GM18873 (cell line): ENCODE measurements around the gene SRD5A1.

Experiments used
- ATAC-seq: cut with Tn5 transposase; IDR thresholded peaks from one replicate; pipeline ENCODE4 v1.9.1; 2021; ENCODE audit warnings: mild to moderate bottlenecking, moderate library complexity, moderate number of reproducible peaks; ENCODE audit not compliant: unreplicated experiment, low FRiP score

The SRD5A1 gene

DNA sequence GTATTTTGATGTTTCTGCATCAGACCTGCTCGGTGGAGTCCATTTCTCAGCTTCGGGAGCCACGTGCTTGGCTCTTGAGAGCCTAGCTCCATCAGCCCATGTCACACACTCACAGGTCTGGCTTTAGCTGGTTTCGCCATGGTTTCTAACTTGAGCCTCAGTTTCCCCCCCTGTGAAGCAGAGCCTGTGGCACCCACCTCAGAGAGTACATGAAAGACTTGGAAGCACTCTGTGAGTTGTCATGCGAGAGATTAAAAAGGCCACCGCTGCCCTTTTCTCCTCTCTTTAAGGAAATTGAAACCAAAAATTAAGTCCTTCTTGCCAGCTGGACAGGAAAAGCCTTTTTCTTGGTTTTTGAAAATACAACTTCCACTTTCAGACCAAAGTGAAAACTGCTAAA is 88.8 kb downstream of the SRD5A1 start:
- no peak for ATAC-seq

DNA sequence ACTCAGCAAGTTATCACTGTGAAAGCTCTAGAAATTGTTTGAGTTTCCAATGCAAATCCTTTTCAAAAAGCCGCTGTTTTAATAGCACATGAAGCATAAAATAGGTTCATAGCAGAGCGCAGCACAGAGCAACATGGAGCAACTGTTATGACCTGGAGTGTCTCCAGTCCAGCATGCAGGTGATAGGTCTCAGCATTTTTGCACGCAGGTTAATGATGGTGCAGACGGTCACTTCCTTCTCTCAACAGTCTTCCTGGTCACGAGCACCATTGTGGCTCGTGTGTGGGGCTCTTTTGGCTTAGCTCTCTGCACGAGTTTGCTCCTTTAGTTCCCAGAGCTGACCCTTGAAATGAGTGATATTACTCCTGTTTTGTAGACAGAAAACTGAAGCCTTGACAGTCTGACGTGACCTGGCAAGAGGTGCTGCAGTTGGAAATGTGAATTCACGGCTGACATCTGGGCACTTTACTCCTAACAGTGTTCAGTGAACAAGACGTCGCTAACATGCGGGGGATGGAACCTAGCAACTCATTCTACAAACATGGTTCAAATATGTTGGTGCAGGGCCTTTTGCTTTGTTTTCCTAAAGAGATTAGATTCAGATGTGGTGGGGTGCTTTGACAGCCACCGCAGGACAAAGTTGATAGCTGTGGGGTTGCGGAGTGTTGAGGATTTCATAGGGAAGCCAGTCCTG is 90.0 kb downstream of the SRD5A1 start:
- no peak for ATAC-seq

DNA sequence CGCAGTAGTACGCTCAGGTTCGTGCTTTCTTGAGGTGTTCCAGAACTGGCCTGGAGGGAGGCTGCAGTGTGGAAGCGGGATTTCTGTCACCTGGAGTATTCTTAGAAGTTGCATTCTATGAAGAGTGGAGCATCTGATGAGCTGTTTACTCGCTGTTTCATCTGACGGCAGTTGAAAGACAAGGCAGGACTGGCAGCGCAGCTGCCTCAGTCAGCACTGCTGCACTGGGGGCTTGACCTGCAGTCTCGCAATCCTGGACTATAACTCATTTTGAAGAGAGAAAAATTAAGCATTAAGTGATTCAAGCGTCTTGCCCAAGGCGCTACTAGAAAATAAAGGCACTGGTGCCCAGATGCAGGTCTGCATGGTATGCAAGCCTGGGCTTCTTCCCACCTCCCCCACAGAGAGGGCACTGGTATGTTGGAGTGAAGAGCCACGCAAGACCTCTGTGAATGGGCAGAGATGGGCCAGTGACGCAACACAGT is 90.6 kb downstream of the SRD5A1 start:
- ATAC-seq: no peak
